ENCODE data around the gene DRD3.

GRCh38 chr3:114086356-114086755, 92.5 kb downstream of the DRD3 start:
- TF ChIP-seq, protein P1, sequence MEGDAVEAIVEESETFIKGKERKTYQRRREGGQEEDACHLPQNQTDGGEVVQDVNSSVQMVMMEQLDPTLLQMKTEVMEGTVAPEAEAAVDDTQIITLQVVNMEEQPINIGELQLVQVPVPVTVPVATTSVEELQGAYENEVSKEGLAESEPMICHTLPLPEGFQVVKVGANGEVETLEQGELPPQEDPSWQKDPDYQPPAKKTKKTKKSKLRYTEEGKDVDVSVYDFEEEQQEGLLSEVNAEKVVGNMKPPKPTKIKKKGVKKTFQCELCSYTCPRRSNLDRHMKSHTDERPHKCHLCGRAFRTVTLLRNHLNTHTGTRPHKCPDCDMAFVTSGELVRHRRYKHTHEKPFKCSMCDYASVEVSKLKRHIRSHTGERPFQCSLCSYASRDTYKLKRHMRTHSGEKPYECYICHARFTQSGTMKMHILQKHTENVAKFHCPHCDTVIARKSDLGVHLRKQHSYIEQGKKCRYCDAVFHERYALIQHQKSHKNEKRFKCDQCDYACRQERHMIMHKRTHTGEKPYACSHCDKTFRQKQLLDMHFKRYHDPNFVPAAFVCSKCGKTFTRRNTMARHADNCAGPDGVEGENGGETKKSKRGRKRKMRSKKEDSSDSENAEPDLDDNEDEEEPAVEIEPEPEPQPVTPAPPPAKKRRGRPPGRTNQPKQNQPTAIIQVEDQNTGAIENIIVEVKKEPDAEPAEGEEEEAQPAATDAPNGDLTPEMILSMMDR (IDR thresholded peaks at IDR 0.05) = no peak
- no peak for TF ChIP-seq ZFX (IDR thresholded peaks at IDR 0.05; ENCODE audit: borderline replicate concordance)
